Activated CD4-positive, alpha-beta T cell treated with anti-CD3 and anti-CD28 coated beads for 4 hours (primary cell): ENCODE data around the gene NXT2.
"Not testable (repeated sequence)": the region's sequence is repeated elsewhere in the genome, so short reads cannot be mapped to it uniquely, and the experiment has no call there.

Experiments used
- DNase-seq, 2 donors: peaks; one replicate each; pipeline ENCODE4 v3.0.0-alpha.2; 2020

NXT2 gene

GRCh38 chrX:109536439-109537323 lies at the start of gene NXT2:
Gene NXT2 (plus strand): TSS chrX:109536844. CDS start chrX:109537007, 163 bp downstream.
- DNase-seq = peak; percentile 81 to 85

GRCh38 chrX:109487640-109488039 lies 49.0 kb upstream of the NXT2 start:
- no peak for DNase-seq

GRCh38 chrX:109489174-109489573 lies 47.5 kb upstream of the NXT2 start:
- DNase-seq = no peak

GRCh38 chrX:109498434-109498833 lies 38.2 kb upstream of the NXT2 start:
- no peak for DNase-seq

GRCh38 chrX:109501176-109501575 lies 35.5 kb upstream of the NXT2 start:
- DNase-seq = no peak

GRCh38 chrX:109508915-109509314 lies 27.7 kb upstream of the NXT2 start:
- DNase-seq = no peak

- no peak for DNase-seq
These were observed 25.5 kb upstream of the NXT2 start for GRCh38 chrX:109511113-109511512.

- DNase-seq = no peak
These were observed 17.6 kb upstream of the NXT2 start for GRCh38 chrX:109519001-109519400.

- DNase-seq = no peak
These were observed 3.6 kb upstream of the NXT2 start for GRCh38 chrX:109533005-109533404.

- no peak for DNase-seq
These were observed 3.0 kb upstream of the NXT2 start for GRCh38 chrX:109533631-109534030.

GRCh38 chrX:109534933-109535332 lies 1.7 kb upstream of the NXT2 start:
- DNase-seq = no peak

- DNase-seq = no peak
These were observed 1.1 kb upstream of the NXT2 start for GRCh38 chrX:109535578-109535977.

- no peak for DNase-seq
These were observed 651 bp downstream of the NXT2 start for GRCh38 chrX:109537324-109537665.

- DNase-seq = not testable (repeated sequence)
These were observed 2.4 kb downstream of the NXT2 start for GRCh38 chrX:109539007-109539406.

- DNase-seq = no peak
These were observed 17.2 kb downstream of the NXT2 start for GRCh38 chrX:109553862-109554261.

- not testable (repeated sequence) for DNase-seq
These were observed 39.4 kb downstream of the NXT2 start for GRCh38 chrX:109576083-109576482.

- no peak for DNase-seq
These were observed 40.4 kb downstream of the NXT2 start for GRCh38 chrX:109577055-109577454.

GRCh38 chrX:109578916-109579315 lies 42.3 kb downstream of the NXT2 start:
- DNase-seq = no peak

- no peak for DNase-seq
These were observed 48.8 kb downstream of the NXT2 start for GRCh38 chrX:109585488-109585887.

GRCh38 chrX:109590176-109590575 lies 53.5 kb downstream of the NXT2 start:
- DNase-seq = no peak
